GM23248 (cell line): ENCODE results near the gene RRAS. TPM values are rescaled to one million over a fixed set of nuclear protein-coding genes. Genes with fewer than 3 reads are reported as not detected.
"Not testable (repeated sequence)": the region's sequence is repeated elsewhere in the genome, so short reads cannot be mapped to it uniquely, and the experiment has no call there.

Source experiments
- DNase-seq: peaks from one replicate; pipeline ENCODE4 v3.0.0-alpha.2; 2015
- H2AFZ ChIP-seq: fragments of 200-600 bp; sonication (generic); 2 replicates; pipeline ENCODE4 v1.6.1; 2016; ENCODE audit warnings: antibody characterized with exemption
- H3F3A ChIP-seq: fragments of 200-600 bp; sonication (generic); 2 replicates; pipeline ENCODE4 v1.6.1; 2016; ENCODE audit warnings: mild to moderate bottlenecking, antibody characterized with exemption, mixed run types; ENCODE audit not compliant: insufficient read depth
- H3K27ac ChIP-seq: fragments of 200-600 bp; sonication (generic); 2 replicates; pipeline ENCODE4 v1.5.1; 2016; ENCODE audit warnings: mild to moderate bottlenecking
- H3K27me3 ChIP-seq: fragments of 200-600 bp; sonication (generic); replicated peaks from 2 replicates; pipeline ENCODE4 v1.6.1; 2016; ENCODE audit warnings: mild to moderate bottlenecking; ENCODE audit not compliant: insufficient read depth
- H3K36me3 ChIP-seq: fragments of 200-600 bp; sonication (generic); 2 replicates; pipeline ENCODE4 v1.6.1; 2016; ENCODE audit warnings: low read depth, mild to moderate bottlenecking
- H3K4me1 ChIP-seq: fragments of 200-600 bp; sonication (generic); 2 replicates; pipeline ENCODE4 v1.6.1; 2016; ENCODE audit warnings: mild to moderate bottlenecking; ENCODE audit not compliant: insufficient read depth
- H3K4me2 ChIP-seq: fragments of 200-600 bp; sonication (generic); one replicate; pipeline ENCODE4 v1.6.1; 2016; ENCODE audit warnings: mild to moderate bottlenecking; ENCODE audit not compliant: unreplicated experiment
- H3K4me3 ChIP-seq: fragments of 200-600 bp; sonication (generic); 2 replicates; pipeline ENCODE4 v1.5.1; 2016; ENCODE audit warnings: mild to moderate bottlenecking
- H3K79me2 ChIP-seq: fragments of 200-600 bp; sonication (generic); 2 replicates; pipeline ENCODE4 v1.6.1; 2016; ENCODE audit warnings: mild to moderate bottlenecking; ENCODE audit not compliant: insufficient read depth
- H3K9ac ChIP-seq: fragments of 200-600 bp; sonication (generic); 2 replicates; pipeline ENCODE4 v1.6.1; 2016; ENCODE audit warnings: mild to moderate bottlenecking
- H3K9me2 ChIP-seq: fragments of 200-600 bp; sonication (generic); 2 replicates; pipeline ENCODE4 v1.6.1; 2016; ENCODE audit warnings: mixed run types, mild to moderate bottlenecking, moderate library complexity; ENCODE audit not compliant: insufficient read depth
- H3K9me3 ChIP-seq: fragments of 200-600 bp; sonication (generic); one replicate; pipeline ENCODE4 v1.6.1; 2017; ENCODE audit warnings: low read depth
- H4K20me1 ChIP-seq: fragments of 200-600 bp; sonication (generic); 2 replicates; pipeline ENCODE4 v1.6.0; 2016; ENCODE audit not compliant: insufficient read depth
- EZH2 ChIP-seq: fragments of 200-600 bp; sonication (generic); IDR thresholded peaks from 2 replicates; pipeline ENCODE4 v1.6.1; 2018; ENCODE audit warnings: antibody characterized with exemption, mild to moderate bottlenecking; ENCODE audit not compliant: insufficient read depth, poor library complexity, severe bottlenecking
- EZH2phosphoT487 ChIP-seq: fragments of 200-600 bp; sonication (generic); IDR thresholded peaks from 2 replicates; pipeline ENCODE4 v1.6.1; 2018; ENCODE audit warnings: antibody characterized with exemption, moderate library complexity, mild to moderate bottlenecking, low read depth; ENCODE audit not compliant: insufficient read depth
- WGBS, 2 experiments: methylation state at CpG; one replicate each; pipeline ENCODE4 v1.1.6; 2015 to 2017; ENCODE audit warnings: low lambda C conversion rate in 2 of 2, low coverage in 1 of 2; ENCODE audit errors: missing lambda C conversion rate in 2 of 2; 5-methylcytosine and 5-hydroxymethylcytosine counted together
- in situ Hi-C: fragments of 300-500 bp; cut with MboI; formaldehyde crosslinking; loops from 2 replicates; pipeline ENCODE4 v1.15.0; 2020
- polyA plus RNA-seq: library from polyadenylated mRNA; unstranded; fragments of >200 nt; fragmentation: Nextera tagmentation; extraction: Ambion mirVana; gene quantifications from 2 replicates; pipeline ENCODE4 v1.2.1, GENCODE V29; 2016
- total RNA-seq: library from RNA; depleted of rRNA; stranded (reverse); fragments of >200 nt; shearing (Covaris generic); gene quantifications from 2 replicates; pipeline ENCODE4 v1.2.3, GENCODE V29; 2014

RRAS gene
- total and polyA plus RNA-seq, 2 experiments from 2014 or later = 116 to 337 TPM

DNA sequence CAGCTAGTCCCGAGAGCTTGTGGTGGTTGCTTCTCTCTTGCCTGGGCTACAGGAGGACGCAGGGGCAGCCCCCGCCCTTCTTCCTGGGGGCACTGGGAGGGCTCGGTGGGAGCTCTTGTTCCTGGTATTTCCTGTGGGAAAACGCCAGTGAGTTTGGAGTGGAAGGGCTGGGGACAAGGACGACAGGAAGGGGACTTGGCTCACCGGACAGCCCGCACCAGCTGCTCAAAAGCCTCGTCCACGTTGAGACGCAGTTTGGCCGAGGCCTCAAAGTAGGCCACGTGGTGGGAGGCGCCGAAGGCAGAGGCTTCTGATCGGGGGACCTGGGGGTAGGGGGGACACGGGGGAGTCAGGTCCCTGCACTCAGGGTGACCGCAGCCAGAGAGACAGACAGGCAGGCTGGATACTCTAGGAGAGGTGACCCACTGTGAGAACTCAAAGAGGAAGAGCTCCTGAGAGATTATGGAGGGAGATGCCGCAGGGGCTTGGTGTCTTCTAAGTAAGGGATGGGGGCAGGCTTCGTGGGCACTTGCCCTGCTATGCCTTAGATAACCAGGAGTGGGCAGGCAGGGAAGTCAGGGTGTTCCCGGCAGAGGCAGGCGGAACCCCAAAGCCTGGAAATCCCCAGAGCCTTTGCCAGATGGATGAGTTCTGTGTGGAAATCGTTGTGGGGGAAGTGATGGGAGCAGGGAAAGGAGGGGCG lies 4.3 kb downstream of the RRAS start:
- Histone ChIP-seq H3K9ac (no peak overlapping the region), H3F3A (peaks cover 24% of the 10 kb centered on the region), H3K9me2 (no peaks in the 10 kb centered on the region), H3K36me3 (peaks cover 7% of the 10 kb centered on the region; the same call in 1 of the 2 replicates), H3K4me3 (no peak overlapping the region), H3K79me2 (peaks cover 24% of the 10 kb centered on the region), H3K27me3 (no peaks in the 10 kb centered on the region), H3K4me1 (peaks cover 4% of the 10 kb centered on the region), H3K27ac (no peak overlapping the region), H4K20me1 (no peaks in the 10 kb centered on the region), H2AFZ (no peak overlapping the region), H3K9me3 (no peaks in the 10 kb centered on the region), H3K4me2 (no peak overlapping the region)
- in situ Hi-C loops = no loop called here
- peak; percentile 43 for DNase-seq
- TF ChIP-seq EZH2 = no peak
- no peak for TF ChIP-seq EZH2phosphoT487
- WGBS, 2 experiments = 61 to 68% methylated on average over 15 to 24 of the region's 24 CpGs

DNA sequence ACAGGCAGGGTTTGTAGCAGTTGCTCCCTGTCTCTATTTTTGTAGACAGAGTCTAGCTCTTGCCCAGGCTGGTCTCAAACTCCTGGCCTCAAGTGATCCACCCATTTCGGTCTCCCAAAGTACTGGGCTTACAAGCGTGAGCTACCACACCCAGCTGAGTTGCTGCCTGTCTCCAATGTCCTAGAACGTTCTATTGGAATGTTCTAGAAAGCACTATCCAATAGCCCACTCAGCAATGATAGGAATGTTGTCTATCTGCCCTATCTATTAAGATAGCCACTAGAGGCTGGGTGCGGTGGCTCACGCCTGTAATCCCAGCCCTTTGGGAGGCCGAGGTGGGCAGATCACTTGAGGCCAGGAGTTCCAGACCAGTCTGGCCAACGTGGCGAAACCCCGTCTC lies 6.7 kb downstream of the RRAS start:
- H4K20me1 ChIP-seq, H3K4me1 ChIP-seq, H3K9ac ChIP-seq, H3K27me3 ChIP-seq, in situ Hi-C loops, H3K9me3 ChIP-seq, H3K9me2 ChIP-seq, H3K79me2 ChIP-seq, H3K27ac ChIP-seq, H3K4me3 ChIP-seq, H2AFZ ChIP-seq, H3K36me3 ChIP-seq, H3K4me2 ChIP-seq: not testable (repeated sequence)
- WGBS, 2 experiments = 39 to 43% methylated on average over 9 of the region's 9 CpGs
- DNase-seq = peak; percentile 18
- peaks cover 39% of the 10 kb centered on the region for H3F3A ChIP-seq

DNA sequence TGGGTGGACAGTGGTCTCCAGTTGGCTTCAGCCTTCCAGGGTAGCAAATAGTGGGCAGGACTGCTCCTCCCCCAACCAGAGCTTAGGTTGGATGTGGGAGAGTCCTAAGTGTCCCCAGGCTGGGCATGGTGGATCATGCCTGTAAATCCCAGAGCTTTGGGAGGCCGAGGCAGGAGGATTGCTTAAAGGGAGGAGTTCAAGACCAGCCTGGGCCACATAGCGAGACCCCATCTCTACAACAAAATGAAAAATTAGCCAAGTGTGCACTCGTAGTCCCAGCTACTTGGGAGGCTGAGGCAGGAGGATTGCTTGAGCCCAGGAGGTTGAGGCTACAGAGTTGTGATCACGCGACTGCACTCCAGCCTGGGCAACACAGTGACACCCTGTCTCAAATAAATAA lies 7.4 kb downstream of the RRAS start:
- peaks cover 9% of the 10 kb centered on the region for H3K4me1 ChIP-seq
- TF ChIP-seq EZH2 (no peak), EZH2phosphoT487 (no peak)
- no peaks in the 10 kb centered on the region for H3K9me3 ChIP-seq
- peaks cover 3% of the 10 kb centered on the region for H3K79me2 ChIP-seq
- H3K27me3 ChIP-seq = no peaks in the 10 kb centered on the region
- no peak for DNase-seq
- H3K27ac ChIP-seq = no peak overlapping the region
- H3K9me2 ChIP-seq = no peaks in the 10 kb centered on the region
- no peaks in the 10 kb centered on the region for H4K20me1 ChIP-seq
- peaks cover 7% of the 10 kb centered on the region; the same call in 1 of the 2 replicates for H3K36me3 ChIP-seq
- 88 to 92% methylated on average over 5 of the region's 5 CpGs for WGBS, 2 experiments
- H2AFZ ChIP-seq = no peak overlapping the region
- H3K9ac ChIP-seq = no peak overlapping the region
- no peak overlapping the region for H3K4me2 ChIP-seq
- peaks cover 39% of the 10 kb centered on the region for H3F3A ChIP-seq
- in situ Hi-C loops = no loop called here
- no peak overlapping the region for H3K4me3 ChIP-seq

DNA sequence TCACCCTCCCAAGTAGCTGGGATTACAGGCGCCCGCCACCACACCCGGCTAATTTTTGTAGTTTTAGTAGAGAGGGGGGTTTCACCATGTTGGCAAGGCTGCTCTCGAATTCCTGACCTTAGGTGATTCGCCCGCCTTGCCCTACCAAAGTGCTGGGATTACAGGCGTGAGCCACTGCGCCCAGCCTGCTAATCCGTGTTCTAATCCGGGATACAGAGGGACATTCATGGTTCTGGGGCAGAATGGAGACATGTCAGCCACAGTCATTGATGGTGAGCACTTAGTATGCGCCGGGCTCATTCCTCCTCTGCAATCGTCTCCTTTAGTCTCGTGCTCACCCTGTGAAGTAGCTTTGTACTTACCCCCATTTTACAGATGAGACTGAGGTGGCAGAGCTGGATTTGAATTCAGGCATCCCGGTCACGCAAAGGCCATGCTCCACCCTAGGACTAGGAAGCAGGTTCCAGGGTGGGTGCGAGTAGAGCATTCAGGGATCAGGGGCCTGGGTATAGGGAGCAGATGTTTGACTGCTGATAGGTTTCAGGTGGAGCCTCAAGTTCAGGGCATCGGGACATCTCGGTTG lies 8.2 kb downstream of the RRAS start:
- no peak overlapping the region for H3K27ac ChIP-seq

More for the DNA sequence above, 8.2 kb downstream of the RRAS start:
- peaks cover 39% of the 10 kb centered on the region for H3F3A ChIP-seq
- H3K9me2 ChIP-seq = no peaks in the 10 kb centered on the region
- WGBS, 2 experiments = 74 to 76% methylated on average over 19 of the region's 19 CpGs
- no peak overlapping the region for H3K4me3 ChIP-seq
- peaks cover 7% of the 10 kb centered on the region; the same call in 1 of the 2 replicates for H3K36me3 ChIP-seq
- peaks cover 9% of the 10 kb centered on the region for H3K4me1 ChIP-seq
- H3K9me3 ChIP-seq = no peaks in the 10 kb centered on the region
- H3K9ac ChIP-seq = no peak overlapping the region
- in situ Hi-C loops = no loop called here
- no peak overlapping the region for H3K4me2 ChIP-seq
- no peaks in the 10 kb centered on the region for H3K79me2 ChIP-seq
- H3K27me3 ChIP-seq = no peaks in the 10 kb centered on the region
- TF ChIP-seq EZH2 (no peak), EZH2phosphoT487 (no peak)
- no peaks in the 10 kb centered on the region for H4K20me1 ChIP-seq
- H2AFZ ChIP-seq = no peak overlapping the region
- DNase-seq = no peak
